IPS-NIHi11 (cell line): ENCODE data around the gene ARHGAP6.

Source experiments
- DNase-seq: peaks from one replicate; pipeline ENCODE4 v3.0.0; 2012; ENCODE audit warnings: mixed read lengths, low spot score

Gene ARHGAP6

DNA sequence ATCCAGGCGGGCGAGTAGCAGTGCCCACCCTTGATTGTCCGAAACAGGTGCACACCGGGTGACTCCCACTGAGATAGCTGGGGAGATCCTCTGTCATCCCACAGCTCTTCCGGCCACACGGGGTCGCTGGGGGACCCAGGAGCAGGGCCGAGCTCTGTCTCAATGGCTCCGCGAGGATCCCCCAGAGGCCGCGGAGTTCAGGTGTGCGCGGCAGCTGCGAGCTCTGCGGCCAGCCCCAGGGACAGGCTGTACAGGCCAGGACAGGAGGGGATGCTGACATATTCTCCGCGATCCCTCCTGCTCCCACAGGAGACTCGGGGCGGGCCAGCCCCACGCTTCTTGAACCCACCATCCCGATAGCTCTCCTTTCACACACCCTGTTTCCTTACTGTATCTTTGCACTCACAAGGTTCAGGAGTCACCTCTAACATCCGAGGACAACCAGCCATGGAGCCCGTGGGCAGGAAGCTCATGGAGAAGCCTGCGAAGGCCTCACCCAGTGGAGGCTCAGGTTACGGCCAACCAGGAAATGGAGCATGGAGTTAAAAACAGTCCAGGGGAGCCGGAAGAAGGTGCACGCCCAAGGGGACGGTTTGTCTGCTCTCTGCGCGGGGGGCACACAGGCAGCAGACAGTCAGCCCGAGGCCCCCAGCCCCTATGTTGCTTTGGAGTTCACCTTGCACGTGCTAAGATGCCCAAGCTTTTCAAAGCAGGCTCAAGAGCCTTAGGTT is 450.4 kb downstream of the ARHGAP6 start:
- peak; percentile 31 for DNase-seq

DNA sequence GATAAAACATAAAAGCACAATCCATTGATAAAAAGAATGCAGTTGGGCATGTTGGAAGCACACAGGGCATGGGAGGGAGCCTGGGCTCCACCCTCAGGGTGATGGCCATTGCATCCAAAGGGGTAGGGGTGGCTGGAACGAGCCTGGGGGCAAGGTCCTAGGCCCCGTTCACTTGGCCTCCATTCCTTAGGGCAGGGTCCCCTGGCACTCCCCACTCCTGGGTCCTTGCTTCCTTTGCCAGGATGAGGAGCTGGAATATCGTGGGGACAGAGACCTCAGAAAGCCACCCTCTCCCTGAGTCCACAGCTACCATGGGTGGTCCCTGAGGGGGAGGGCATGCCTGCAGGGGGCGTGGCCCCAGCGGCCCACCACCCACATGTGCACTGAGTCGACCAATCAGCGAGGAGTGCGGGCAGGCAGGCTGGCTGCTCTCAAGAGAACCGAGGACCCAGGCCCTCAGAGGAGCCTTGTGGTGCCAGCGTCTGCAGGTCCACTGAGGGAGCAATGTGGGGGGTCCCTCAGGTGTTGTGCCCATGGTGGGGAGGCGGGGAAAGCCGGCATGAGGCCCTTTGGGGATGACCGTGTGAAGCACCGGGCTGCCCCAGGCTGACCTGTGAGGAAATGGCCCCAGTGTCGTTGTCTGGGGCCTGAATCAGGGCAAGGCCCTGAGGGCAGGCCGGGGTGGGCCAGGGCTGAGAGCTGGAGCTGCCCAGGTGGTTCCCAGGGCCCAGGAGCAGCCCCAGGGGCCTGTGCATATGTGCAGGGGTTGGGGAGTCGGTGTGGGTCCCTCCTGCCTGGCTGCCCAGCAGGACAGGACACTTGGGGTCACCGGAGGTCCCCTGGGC is 451.2 kb downstream of the ARHGAP6 start:
- DNase-seq: no peak

- DNase-seq: peak; percentile 29
These were observed 453.0 kb downstream of the ARHGAP6 start for GRCh38 chrX:11212741-11213140.

DNA sequence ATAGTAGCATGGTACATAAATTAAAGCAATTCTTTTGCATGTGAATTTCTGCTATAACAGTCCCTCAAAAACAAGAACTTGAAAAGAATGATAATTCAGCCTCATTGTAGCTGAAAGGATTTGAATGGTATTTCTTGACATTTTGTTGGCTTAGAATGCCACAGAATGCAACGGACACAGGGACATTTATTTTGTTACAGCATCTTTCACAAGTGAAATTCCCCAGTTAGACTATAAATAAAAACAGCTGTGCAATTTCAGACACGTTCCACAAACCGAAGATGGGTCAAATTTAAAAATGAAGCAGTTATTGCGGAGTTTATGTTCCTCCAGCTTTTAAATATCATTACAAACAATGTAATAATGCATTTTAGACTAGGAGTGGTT is 455.3 kb downstream of the ARHGAP6 start:
- DNase-seq: no peak

- DNase-seq: no peak
These were observed 455.8 kb downstream of the ARHGAP6 start for GRCh38 chrX:11209798-11210414.

- DNase-seq: no peak
These were observed 459.0 kb downstream of the ARHGAP6 start for GRCh38 chrX:11206716-11207115.

DNA sequence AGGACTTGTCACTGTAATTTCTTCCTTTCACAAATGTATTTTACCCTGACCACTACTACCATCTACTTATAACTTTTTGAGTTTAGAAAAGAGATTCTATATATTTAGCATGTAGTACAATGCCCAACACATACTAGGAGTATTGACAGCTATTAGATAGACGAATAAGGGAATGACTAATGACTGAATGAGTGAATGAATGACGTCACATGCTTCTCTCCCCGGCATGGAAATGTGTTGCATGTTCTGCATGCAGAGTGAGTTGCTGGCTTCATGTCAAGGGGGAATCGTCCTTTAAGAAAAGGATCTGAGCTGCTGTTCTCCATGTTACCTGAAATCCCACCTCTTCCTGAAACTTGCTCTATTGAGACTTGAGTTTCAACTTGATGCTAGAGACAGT is 459.9 kb downstream of the ARHGAP6 start:
- no peak for DNase-seq

- no peak for DNase-seq
These were observed 468.0 kb downstream of the ARHGAP6 start for GRCh38 chrX:11197671-11198070.

- no peak for DNase-seq
These were observed 469.2 kb downstream of the ARHGAP6 start for GRCh38 chrX:11196476-11196875.

DNA sequence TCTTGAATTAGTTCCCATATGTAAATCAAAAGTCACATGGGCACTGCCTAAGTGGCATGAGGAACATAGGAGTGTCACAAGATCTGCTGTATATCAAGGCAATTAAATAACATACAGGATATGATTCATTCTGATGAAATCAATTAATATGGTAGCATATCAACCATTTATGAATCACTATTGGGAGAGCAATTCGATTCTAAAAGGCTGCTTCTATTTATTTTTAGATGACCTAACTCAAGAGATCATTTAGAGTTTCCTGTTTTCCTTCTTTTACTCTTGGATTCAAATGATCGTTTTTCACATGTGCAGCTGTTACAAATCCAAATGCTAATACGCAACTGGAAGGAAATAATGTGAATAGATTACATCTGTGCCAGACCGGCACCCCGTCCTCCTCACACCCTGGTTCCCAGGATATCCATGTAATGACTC is 472.7 kb downstream of the ARHGAP6 start:
- no peak for DNase-seq

GRCh38 chrX:11190745-11191510 is 474.8 kb downstream of the ARHGAP6 start:
- no peak for DNase-seq

DNA sequence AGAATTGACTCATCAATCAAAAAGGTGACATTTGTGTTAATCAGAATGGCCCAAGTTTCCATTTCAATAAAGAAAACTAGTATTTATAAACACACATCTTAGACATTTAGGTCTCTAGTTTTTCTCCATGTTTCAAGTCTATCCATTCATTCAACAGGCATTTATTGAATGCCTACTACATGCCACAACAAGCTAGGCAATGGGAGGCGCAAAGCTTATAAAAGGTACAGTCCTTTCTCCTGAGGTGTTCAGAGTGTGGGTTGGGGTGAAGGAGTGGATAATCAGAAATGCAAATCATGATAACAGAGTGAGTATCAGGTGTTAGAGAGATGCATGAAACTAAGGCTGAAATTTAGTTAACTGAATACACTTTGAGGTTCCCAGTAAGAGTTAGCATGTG is 476.6 kb downstream of the ARHGAP6 start:
- DNase-seq: no peak

DNA sequence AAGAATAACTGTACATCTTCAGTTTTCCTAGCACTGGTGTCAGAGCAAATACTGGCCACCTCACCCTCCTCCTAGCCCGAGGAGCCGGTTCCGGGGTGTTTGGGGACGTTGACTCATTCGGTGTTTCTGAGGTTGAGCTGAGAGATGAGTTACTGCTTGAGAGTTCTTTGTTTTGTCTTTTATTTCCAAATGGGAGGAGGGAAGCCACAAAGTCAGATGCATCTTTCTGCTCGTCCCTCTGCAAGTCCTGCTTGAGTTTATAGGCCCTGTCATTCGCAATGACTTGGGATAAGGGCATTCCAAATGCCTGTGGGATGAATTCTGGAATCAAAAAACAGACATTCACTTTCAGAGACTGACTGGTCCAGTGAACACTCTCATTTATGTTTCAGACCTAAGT is 477.1 kb downstream of the ARHGAP6 start:
- DNase-seq: no peak

- DNase-seq: no peak
These were observed 478.7 kb downstream of the ARHGAP6 start for GRCh38 chrX:11187001-11187400.

- DNase-seq: no peak
These were observed 479.9 kb downstream of the ARHGAP6 start for GRCh38 chrX:11185861-11186260.

DNA sequence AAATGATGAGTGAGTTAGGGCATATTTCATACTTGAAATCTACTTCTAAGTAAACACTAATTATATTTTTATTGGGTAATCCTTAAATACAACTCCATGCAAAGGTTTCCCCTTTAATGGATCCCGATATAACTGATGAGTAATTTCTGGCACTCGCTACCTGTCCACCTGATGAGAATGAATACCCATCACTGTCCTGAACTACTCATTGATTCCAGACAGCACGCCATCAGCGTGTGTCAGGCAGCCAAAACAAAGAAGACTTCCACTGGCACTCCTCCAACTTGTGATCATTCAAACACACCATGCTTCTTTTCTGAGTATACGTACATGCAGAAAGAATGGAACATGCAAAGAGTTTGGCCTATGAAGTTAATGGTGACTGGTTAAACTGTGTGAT is 485.1 kb downstream of the ARHGAP6 start:
- no peak for DNase-seq

GRCh38 chrX:11172415-11172814 is 493.3 kb downstream of the ARHGAP6 start:
- no peak for DNase-seq

DNA sequence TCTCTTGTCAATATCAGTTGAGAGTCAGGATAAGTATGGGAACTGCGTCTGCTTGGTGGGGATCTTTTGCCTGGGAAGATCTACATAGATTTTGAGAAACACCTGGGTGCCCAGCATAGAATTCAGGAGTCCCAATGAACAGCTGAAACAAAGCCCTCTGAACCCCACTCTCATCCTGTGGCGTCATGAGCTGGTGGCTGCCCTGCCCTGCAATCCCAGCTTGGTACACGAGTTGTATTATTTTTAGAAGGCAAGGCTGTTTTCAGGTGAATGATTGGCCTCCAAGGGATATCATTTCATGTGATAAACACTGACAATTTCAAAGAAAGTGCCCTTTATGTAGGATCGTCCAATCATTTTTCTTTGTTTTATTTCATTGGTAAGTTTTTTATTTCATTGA is 493.8 kb downstream of the ARHGAP6 start:
- no peak for DNase-seq

GRCh38 chrX:11164433-11164832 is 501.3 kb downstream of the ARHGAP6 start:
- DNase-seq: no peak

DNA sequence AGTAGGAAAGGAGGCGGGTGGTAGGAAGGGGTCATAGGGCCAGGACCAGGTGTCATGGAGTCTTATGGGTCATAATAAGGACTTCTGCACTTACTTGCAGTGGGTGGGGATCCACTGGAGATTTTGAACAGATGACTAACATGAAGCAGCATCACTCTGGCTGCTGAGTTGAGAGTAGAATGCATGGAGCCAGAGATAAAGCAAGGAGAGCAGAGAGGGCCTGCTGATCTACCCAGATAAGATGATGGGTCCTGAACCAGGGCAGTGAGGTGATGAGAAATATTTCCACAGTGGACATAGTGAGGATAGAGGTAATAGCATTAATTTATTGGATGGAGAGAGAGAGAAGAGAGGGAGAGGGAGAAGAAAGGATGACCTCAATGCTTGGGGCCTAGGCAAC is 506.6 kb downstream of the ARHGAP6 start:
- no peak for DNase-seq

DNA sequence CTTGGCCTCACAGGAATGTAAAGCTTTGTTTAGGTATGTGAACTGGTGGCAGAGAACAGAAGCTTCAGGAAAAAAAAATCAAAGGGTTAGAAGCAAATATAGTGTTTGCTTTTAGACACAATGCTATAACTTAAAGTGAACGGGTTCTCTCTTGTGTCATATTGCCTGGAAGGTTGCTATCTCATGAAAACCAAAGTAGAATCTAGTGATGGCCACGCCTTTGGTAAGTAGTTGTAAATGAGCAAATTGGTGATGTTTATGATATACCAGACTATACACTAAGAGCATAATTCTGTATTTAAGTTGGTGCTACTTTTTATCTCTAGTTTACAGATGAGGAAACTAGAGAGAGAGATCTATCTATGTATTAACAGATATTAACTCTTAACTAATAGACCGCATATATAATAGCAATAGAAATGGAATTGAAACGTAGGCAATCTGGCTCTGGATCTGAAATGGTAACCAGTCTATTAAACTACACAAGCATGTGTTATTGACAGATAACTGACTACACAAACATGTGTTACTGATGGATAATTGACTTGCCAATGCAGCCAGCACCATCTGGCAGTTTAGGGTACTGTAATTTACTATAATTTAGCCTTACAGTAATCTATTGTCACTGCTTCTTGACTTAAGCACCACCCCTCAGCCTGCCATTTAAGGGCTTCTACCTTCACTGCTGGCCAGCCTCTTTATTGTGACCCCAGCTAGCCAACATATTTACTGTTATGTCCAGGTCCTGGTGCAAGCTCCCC is 513.7 kb downstream of the ARHGAP6 start:
- no peak for DNase-seq
